HG03095 (cell line): ENCODE measurements around the gene RNASE11.
"Not testable (repeated sequence)": the region's sequence is repeated elsewhere in the genome, so short reads cannot be mapped to it uniquely, and the experiment has no call there.

ENCODE experiments used
- ATAC-seq: cut with Tn5 transposase; IDR thresholded peaks from one replicate; pipeline ENCODE4 v1.9.1; 2021; ENCODE audit warnings: moderate library complexity; ENCODE audit not compliant: unreplicated experiment

Gene RNASE11

GRCh38 chr14:20583142-20583541 is 4.7 kb downstream of the RNASE11 start:
- ATAC-seq = no peak

DNA sequence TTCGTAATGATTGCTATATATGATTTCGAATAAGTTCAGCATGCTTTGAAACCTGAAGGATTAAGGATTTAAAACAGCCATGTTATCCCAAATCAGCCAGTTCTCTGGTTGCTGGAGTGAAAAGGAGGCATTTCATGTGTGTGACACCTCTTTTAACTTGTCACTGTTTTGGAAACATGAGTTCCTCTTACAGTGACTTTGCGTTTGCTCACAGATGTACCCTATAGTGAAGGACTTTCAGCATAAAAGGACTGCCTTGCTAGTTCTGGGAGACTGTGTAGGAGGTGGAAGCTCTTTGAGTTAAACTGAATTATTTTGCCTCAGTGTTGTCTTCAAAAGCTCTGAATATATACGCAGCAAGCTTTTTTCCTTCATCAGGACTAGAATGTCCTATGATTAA is 7.6 kb downstream of the RNASE11 start:
- ATAC-seq = no peak

GRCh38 chr14:20578784-20579502 is 8.9 kb downstream of the RNASE11 start:
- no peak for ATAC-seq

- ATAC-seq = no peak
These were observed 9.5 kb downstream of the RNASE11 start for GRCh38 chr14:20578325-20578724.

GRCh38 chr14:20572382-20572990 is 15.3 kb downstream of the RNASE11 start:
- not testable (repeated sequence) for ATAC-seq

- not testable (repeated sequence) for ATAC-seq
These were observed 17.1 kb downstream of the RNASE11 start for GRCh38 chr14:20570720-20571119.

DNA sequence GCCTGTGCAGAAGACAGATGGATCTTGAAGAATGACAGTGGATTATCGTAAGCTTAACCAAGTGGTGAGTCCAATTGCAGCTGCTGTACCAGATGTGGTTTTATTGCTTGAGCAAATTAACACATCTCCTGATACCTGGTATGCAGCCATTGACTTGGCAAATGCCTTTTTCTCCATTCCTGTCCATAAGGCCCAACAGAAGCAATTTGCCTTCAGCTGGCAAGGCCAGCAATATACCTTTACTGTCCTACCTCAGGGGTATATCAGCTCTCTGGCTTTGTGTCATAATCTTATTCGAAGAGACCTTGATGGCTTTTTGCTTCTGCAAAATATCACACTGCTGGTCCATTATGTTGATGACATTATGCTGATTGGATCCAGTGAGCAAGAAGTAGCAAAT is 17.9 kb downstream of the RNASE11 start:
- not testable (repeated sequence) for ATAC-seq

GRCh38 chr14:20569066-20569465 is 18.7 kb downstream of the RNASE11 start:
- ATAC-seq = no peak

DNA sequence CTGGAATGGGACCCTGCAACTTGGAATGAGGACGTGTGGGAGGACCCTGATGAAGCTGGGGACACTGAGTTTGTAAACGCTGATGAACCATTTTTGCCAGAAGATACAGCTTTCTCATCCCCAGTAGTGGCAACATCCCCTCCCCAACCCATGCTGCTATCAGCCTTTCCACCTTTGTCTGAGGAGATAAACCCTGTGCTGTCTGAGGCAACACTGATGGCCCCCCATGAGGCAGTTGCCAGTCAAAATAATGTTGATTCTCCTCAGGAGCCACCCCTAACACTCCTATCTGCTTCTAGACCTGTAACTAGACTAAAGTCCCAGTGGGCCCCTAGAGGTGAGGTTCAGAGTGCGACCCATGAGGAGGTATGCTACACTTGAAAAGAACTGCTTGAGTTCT is 19.4 kb downstream of the RNASE11 start:
- ATAC-seq = no peak

DNA sequence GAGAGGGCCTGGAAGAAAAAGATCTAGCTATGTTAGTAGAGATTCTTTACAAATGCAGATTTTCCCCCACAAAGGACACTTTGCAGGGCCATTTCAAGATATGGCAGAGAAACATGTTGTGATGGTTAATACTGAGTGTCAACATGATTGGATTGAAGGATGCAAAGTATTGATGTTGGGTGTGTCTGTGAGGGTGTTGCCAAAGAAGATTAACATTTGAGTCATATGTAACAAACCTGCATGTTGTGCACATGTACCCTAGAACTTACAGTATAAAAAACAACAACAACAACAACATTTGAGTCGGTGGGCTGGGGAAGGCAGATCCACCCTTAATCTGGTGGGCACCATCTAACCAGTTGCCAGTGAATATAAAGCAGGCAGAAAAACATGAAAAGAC is 20.6 kb downstream of the RNASE11 start:
- not testable (repeated sequence) for ATAC-seq

- ATAC-seq = no peak
These were observed 23.3 kb downstream of the RNASE11 start for GRCh38 chr14:20564501-20564997.

- no peak for ATAC-seq
These were observed 23.8 kb downstream of the RNASE11 start for GRCh38 chr14:20563971-20564370.

- ATAC-seq = no peak
These were observed 26.8 kb downstream of the RNASE11 start, which contains the start of gene RNASE9 for GRCh38 chr14:20560961-20561360. RNASE9 (minus strand) TSS chr14:20561047.

GRCh38 chr14:20559461-20559904 is 28.3 kb downstream of the RNASE11 start:
- no peak for ATAC-seq

- no peak for ATAC-seq
These were observed 30.6 kb downstream of the RNASE11 start for GRCh38 chr14:20557212-20557542.

GRCh38 chr14:20556500-20557211 is 31.1 kb downstream of the RNASE11 start:
- ATAC-seq = no peak

GRCh38 chr14:20555845-20556244 is 32.0 kb downstream of the RNASE11 start:
- no peak for ATAC-seq

GRCh38 chr14:20553024-20553423 is 34.8 kb downstream of the RNASE11 start:
- no peak for ATAC-seq

DNA sequence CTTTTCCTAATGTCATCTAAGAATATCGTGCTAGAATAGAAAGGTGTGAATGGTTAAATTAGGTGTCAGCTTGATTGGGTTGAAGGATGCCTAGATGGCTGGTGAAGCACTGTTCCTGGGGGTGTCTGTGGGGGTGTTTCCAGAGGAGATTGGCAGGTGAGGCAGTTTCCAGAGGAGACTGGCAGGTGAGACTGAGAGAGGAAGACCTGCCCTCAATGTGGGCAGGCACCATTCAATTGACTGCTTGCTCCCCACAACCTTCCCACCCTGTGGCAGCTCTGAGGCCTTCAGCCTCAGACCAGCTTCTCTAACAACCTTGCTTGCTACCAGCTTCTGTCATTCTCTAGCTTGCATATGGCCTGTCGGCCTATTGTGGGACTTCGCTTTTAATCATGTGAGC is 36.2 kb downstream of the RNASE11 start:
- no peak for ATAC-seq

DNA sequence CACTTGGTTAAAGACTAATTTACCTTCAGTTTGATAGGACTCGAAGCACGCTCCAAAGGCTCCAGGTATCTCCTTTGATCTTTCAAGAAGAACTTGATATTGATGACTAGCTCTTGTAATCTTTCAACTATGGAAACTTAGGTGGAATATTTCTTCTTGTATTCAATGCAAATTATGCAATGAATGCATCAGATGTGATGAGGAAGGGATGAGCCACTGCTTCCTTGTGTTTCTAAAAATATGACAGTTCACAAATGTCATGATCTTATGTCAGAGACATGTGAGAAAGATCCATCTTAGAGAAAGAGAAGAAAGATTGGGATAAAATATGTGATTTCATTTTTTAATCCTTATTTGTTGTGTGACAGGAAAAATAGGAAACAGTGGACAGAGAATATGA is 36.9 kb downstream of the RNASE11 start:
- ATAC-seq = no peak

DNA sequence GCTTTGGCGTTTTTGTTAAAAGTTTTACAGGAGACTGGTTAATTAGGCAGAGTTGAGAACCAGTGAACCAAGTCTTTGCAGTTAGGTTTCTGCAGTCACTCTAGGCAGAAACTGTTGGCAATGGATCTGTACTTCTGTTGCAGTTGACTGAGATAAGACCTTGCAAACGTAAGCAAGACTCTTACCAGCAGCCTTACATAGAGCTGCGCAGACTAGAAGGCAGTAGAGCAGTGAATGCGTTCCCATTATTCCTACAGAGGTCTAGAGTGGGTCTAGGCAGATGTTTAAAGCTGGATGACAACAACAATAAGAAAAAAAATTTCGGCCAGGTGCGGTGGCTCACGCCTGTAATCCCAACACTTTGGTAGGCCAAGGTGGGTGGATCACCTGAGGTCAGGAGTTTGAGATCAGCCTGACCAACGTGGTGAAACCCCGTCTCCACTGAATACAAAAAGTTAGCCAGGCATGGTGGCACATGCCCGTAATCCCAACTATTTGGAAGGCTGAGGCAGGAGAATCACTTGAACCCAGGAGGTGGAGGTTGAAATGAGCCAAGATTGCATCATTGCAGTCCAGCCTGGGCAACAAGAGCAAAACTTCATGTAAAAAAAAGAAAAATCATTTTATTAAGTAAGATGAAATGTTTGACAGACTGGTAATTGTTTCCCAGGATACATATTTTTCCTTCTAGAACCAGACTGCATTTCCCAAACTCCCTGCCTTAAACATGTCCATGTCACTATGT is 39.2 kb downstream of the RNASE11 start:
- ATAC-seq = no peak
